22Rv1 (cell line): ENCODE results near the gene KRTAP10-10.

Experiments used
- ZFX ChIP-seq: fragments of 450-650 bp; IDR thresholded peaks from 2 replicates; pipeline ENCODE4 v1.6.1; 2017; ENCODE audit warnings: antibody characterized with exemption, borderline replicate concordance
- TF ChIP-seq, protein P1 (sequence below): fragments of 450-650 bp; IDR thresholded peaks from 2 replicates; pipeline ENCODE4 v1.5.1; 2017; ENCODE audit warnings: mild to moderate bottlenecking

DNA sequence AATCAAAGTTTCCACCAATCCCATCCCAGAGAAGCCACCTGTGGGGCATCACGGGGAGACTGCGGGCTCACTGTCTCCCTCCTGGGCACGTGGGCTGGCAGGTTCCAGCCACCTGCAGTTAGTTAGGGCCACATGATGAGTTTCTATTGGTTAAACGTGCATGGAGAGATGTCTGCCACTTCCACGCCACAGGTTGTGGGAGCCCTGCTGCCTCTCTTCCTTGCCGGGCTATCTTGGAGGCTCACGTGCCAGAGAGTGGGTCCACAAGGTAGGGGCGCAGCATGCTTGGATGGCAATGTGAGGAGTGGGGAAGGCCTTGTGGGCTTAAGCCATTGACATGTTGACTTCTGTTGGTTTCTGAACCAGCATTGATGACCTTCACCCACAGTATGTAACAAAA lies 33.2 kb upstream of the KRTAP10-10 start:
- TF ChIP-seq, protein P1, sequence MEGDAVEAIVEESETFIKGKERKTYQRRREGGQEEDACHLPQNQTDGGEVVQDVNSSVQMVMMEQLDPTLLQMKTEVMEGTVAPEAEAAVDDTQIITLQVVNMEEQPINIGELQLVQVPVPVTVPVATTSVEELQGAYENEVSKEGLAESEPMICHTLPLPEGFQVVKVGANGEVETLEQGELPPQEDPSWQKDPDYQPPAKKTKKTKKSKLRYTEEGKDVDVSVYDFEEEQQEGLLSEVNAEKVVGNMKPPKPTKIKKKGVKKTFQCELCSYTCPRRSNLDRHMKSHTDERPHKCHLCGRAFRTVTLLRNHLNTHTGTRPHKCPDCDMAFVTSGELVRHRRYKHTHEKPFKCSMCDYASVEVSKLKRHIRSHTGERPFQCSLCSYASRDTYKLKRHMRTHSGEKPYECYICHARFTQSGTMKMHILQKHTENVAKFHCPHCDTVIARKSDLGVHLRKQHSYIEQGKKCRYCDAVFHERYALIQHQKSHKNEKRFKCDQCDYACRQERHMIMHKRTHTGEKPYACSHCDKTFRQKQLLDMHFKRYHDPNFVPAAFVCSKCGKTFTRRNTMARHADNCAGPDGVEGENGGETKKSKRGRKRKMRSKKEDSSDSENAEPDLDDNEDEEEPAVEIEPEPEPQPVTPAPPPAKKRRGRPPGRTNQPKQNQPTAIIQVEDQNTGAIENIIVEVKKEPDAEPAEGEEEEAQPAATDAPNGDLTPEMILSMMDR, result no peak
- no peak for TF ChIP-seq ZFX
